ENCODE measurements around the gene CBLB. TPM values are rescaled to one million over a fixed set of nuclear protein-coding genes. Genes with fewer than 3 reads are reported as not detected.

CBLB gene
- total RNA-seq, 4 donors from 2014 or later = 17.0 to 33.8 (median 23.0) TPM

DNA sequence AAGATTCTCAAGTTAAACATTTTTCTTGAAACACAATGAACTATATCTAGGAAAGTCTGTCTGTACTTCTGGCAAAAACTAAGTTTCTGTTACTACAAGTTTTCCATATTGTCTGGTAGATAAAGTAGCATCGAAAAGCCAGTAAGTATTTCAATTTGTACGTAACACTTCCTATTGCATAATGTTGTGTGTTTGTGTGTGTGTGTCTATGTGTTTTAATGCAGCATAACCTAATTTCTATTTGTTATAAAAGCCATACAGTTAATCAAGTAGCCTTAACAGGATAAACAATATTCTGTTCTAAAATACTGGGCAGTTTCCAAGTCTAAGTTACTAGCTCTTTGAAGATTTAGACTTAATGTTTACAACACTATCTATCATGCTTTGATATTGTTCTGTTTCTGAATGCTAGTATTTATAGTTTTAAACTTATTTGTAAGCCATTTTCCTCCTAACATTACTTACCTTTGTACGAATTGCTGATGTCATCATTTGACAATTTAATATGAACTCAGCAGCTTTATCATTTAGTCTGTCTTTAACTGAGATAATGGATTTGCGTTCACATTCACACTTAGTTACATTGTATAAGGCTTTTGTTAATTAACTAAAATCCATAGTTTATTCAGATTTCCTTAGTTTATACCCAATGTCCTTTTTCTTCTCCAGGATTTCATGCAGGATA, 163.9 kb downstream of the CBLB start:
- no peak overlapping the region for H3K4me3 ChIP-seq (ENCODE audit: low read depth, poor library complexity, severe bottlenecking)
- intact Hi-C loops (cut with DNase I; ENCODE audit: low total_unique reads) = no loop called here
- WGBS, 2 donors = 97% methylated on average over 4 of the region's 4 CpGs
- no peak for DNase-seq (ENCODE audit: low spot score in 2 of 2)
- no peak for TF ChIP-seq POLR2A (IDR thresholded peaks at IDR 0.05)
- TF ChIP-seq, protein P1, sequence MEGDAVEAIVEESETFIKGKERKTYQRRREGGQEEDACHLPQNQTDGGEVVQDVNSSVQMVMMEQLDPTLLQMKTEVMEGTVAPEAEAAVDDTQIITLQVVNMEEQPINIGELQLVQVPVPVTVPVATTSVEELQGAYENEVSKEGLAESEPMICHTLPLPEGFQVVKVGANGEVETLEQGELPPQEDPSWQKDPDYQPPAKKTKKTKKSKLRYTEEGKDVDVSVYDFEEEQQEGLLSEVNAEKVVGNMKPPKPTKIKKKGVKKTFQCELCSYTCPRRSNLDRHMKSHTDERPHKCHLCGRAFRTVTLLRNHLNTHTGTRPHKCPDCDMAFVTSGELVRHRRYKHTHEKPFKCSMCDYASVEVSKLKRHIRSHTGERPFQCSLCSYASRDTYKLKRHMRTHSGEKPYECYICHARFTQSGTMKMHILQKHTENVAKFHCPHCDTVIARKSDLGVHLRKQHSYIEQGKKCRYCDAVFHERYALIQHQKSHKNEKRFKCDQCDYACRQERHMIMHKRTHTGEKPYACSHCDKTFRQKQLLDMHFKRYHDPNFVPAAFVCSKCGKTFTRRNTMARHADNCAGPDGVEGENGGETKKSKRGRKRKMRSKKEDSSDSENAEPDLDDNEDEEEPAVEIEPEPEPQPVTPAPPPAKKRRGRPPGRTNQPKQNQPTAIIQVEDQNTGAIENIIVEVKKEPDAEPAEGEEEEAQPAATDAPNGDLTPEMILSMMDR (IDR thresholded peaks at IDR 0.05) = no peak

DNA sequence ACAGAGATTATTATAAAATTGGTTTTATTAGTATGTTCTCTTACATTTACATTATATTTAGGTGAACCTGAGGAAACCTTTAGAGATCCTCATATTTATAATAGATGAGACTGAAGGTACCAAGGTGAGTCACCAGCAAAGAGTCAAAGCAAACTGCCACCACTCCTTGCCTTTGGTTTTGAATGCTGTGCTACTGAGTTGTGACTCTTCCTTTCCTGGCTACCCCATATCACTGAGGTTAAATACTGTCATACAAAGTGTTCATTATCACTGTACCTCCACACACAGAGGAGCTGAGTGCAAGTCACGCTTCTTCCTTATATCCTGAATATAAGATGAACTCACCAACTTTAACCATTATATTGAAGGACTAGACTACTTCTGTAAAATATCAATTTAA, 168.2 kb downstream of the CBLB start:
- intact Hi-C loops (cut with DNase I; ENCODE audit: low total_unique reads) = no loop called here
- TF ChIP-seq POLR2A (IDR thresholded peaks at IDR 0.05) = no peak
- TF ChIP-seq, protein P1 (IDR thresholded peaks at IDR 0.05) = no peak

DNA sequence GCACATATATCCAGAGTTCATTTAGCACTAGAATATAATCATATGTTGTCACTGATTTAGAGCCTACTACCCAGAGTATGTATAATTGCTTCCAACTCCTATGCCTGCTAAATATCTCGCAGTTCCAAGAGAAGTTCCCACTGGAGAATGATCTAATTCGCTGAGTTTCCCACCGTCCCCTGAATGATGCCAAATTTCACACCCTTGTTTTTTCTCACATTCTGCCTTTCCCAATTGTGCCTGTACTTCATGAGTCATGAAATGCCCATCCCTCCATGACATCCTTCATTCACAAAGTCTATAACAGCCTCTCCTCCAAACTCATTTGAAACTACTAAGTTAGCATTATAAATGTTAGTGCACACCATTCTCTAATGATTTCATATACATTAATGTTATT, 177.2 kb downstream of the CBLB start:
- no peak for DNase-seq (ENCODE audit: low spot score in 2 of 2)
- no peak for TF ChIP-seq POLR2A (IDR thresholded peaks at IDR 0.05)
- TF ChIP-seq, protein P1 (IDR thresholded peaks at IDR 0.05) = no peak
- H3K4me3 ChIP-seq (ENCODE audit: low read depth, poor library complexity, severe bottlenecking) = no peak overlapping the region
- intact Hi-C loops (cut with DNase I; ENCODE audit: low total_unique reads) = loop anchor here (5.0 kb wide), 1 partner anchor 916 kb away; no protein-coding TSS in a partner anchor
- 67 to 73% methylated on average over 3 of the region's 3 CpGs for WGBS, 2 donors

More for the DNA sequence above, 168.2 kb downstream of the CBLB start:
- no peak for DNase-seq (ENCODE audit: low spot score in 2 of 2)
- 97 to 100% methylated on average over 1 of the region's 1 CpG for WGBS, 2 donors
- H3K4me3 ChIP-seq (ENCODE audit: low read depth, poor library complexity, severe bottlenecking) = no peak overlapping the region

DNA sequence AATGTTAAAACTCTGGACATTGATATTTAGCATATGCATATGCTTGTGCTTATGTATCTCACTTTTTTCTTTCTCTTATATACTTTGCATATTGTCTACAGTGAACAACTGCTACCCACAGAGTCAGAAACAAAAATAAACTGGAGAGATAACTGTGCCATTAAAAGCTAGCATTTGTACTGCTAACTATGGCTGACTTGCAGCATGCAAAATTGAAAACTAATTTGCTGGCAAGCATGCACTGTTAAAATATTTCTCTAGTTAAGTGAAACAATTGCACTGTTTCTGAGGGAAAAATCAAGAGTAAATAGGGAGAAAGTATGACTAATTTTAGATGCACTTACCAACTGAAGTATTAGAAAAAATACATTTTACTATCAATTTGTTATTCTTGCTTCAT, 177.8 kb downstream of the CBLB start:
- no peak for DNase-seq (ENCODE audit: low spot score in 2 of 2)
- intact Hi-C loops (cut with DNase I; ENCODE audit: low total_unique reads) = loop anchor here (5.0 kb wide), 1 partner anchor 916 kb away; no protein-coding TSS in a partner anchor
- TF ChIP-seq, protein P1 (IDR thresholded peaks at IDR 0.05) = no peak
- no peak for TF ChIP-seq POLR2A (IDR thresholded peaks at IDR 0.05)
- no peak overlapping the region for H3K4me3 ChIP-seq (ENCODE audit: low read depth, poor library complexity, severe bottlenecking)

DNA sequence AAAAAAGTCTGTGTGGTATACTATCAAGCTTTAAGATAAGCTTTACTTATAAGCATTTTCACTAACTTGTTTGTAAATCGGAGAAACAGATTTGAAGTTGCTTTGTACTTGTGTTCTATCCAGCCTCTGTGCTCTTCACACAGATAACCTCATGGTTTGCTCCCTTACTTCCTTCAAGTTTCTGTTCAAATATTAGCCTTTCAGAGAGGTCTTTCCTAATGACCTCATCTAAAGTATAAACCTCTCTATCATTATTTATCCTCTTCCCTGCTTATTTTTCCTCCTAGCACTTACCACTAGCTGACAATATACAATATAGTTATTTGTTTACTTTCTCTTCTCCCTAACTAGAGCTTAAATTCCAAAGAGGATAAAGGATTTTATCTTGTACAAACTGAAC, 180.0 kb downstream of the CBLB start:
- intact Hi-C loops (cut with DNase I; ENCODE audit: low total_unique reads) = no loop called here
- no peak for DNase-seq (ENCODE audit: low spot score in 2 of 2)
- WGBS, 2 donors = 94 to 97% methylated on average over 1 of the region's 1 CpG
- no peak overlapping the region for H3K4me3 ChIP-seq (ENCODE audit: low read depth, poor library complexity, severe bottlenecking)
- TF ChIP-seq, protein P1 (IDR thresholded peaks at IDR 0.05) = no peak
- no peak for TF ChIP-seq POLR2A (IDR thresholded peaks at IDR 0.05)
